ENCODE data around the gene JPH4.

The JPH4 gene

DNA sequence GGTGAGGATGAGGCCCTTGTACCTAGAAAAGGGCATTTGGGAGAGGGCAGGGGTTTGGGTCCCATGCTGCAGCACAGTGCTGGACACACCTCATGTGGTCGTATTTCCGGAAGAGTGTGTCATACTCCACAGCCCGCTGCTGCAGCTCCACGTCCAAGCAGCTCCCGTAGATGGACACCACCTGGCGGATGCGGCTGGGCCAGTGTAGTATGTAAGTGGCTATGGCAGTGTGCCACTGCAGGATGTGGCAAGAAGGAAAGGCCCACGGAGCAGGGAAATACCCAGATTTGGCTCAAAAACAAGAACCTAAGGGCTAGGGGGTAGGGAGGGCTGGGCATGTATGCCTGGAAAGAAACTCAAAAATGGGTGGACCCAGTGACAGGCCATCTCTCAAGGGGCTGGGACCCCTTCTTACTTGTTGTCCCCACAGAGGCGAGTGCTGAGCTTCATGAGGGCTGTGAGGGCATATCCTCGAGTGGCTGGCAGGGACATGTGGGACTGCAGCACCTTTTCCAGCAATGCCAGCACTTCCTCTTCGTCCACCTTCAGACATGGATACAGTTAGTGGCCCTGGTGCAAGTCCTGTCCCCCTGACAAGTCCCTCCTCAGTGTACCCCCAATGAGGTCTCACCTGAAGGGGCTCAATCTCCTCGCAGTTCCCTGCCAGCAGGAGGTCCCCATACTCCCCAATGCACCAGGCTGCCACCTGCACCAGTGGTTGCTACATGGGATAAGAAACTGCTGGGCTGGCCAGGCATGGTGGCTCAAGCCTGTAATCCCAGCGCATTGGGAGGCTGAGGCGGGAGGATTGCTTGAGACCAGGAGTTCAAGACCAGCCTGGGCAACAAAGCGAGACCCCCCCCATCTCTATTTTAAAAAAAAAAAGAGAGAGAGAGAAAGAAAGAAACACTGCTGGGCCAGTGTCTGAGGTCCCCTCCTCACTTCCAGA is 16.4 kb downstream of the JPH4 start:
- FAIRE-seq: no peak

GRCh38 chr14:23561259-23561658 is 17.3 kb downstream of the JPH4 start:
- no peak for FAIRE-seq

DNA sequence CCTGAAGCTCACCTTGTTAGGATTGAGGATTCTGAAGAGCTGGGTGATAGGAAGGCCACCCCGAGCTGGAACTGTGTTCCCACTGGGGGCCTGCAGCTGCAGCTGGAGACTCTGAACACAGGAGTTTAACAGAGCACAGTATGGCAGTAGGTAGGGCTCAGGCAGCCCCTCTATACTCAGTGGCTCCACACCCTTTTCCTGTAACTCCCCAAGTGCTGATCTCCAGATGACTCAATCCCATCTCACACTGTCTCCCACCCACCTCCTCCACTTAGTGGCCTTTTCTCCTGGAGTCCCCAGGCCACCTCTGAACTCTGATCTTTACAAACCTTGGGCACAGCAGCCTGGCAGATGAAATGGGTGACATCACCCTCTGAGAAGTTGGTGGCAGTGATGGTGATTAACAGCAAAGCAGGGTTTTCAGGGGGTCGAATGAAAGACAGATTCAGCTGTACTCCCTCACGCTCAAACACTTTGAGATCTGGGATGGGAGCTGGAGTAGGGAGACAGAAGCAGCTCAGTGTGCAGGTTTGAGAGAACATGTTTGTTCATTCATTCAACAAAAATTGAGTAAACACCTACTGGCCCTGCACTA is 18.6 kb downstream of the JPH4 start:
- no peak for FAIRE-seq

DNA sequence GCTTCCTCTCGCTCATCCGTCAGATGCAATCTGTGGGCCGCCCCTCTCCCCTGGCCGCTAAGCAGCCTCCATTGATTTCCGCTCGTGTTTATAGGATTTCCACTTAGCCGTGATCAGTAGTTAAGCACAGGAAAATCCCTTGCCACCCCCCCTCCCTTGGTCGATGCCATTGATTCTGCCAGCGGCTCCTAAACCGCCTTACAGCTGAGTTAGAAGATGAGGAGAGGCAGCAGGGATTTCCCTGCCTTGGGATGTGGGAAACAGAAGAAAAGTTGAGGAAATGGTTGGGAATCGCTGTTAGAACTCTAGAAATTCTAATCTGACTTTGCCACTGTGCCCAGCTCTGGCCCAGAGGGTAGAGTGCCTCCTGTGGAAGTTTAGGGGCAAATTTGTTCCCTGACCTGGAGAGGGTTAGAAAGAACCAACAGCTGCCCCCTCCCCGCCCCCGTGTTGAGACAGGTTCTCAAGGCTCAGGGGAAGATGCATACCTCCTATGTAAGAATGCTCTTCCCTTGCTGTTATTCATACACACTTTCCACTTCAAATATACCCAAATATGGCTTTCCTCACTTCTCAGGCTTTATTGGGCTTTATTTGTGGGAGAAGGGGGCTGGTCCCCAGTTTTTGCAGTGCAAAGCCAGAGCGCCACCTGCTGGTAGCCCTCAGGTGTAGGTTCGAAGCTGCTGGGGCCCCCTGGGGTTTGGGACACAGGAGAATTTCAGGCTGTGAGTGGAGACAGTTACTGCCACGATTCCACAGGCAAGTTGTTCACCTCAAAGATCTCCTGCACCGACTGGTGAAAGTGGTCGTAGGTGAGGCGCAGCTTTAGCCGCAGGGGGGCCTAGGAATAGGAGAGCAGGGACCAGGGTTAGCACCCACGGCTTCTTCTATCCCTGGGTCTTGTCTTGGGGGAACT is 19.3 kb downstream of the JPH4 start:
- FAIRE-seq: no peak

DNA sequence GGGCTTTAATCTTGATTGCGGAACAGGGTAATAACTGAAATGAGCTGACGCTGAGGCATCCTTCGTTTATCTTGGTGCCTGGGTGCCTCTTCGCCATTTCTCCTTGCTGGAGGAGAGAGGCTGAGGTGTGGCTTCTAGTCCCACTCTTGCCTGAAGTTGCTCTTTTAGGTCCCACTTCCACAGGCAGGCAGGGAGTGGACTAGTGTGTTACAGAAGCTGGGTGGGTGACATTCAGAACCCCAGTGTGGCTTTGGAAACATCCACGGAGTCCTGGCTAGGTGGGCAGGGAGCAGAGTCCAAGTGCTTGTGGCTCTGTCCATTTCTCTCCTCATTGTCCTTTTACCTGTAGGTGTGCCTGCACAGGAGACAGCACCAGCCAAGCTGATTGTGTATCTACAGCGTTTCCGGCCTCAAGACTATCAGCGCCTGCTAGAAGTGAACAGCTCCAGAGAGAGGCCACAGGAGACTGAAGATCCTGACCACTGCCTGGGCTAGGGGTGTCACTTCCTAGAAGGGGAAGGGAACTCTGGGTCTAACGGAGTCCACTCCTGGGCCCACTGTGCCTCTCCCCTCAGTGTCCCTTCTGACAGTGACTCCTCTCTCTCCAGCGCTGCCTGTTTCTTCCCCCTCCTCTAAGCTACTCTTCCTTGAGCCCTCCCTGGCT is 20.1 kb downstream of the JPH4 start:
- FAIRE-seq: no peak

GRCh38 chr14:23557946-23558345 is 20.6 kb downstream of the JPH4 start:
- FAIRE-seq: no peak

DNA sequence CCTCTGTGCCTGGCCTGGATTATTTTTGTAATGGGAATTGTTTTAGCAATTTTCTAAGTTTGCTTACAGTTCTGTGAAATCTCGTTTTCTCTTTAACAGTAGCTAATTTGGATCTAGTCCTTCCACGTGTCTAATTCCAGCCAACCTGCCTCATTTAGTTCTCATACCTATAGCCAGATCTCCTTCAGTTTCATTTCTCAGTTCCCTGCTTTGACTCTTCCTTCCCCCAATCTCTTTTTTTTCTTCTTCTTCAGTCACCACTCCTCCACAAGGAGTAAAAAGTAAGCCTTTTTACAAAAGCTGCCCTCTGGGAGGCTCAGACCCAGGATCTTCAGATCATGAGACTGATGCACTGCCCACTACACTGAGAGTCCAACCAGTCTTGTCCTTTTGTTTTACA is 21.1 kb downstream of the JPH4 start:
- FAIRE-seq: no peak

GRCh38 chr14:23556700-23557440 is 21.7 kb downstream of the JPH4 start:
- no peak for FAIRE-seq

DNA sequence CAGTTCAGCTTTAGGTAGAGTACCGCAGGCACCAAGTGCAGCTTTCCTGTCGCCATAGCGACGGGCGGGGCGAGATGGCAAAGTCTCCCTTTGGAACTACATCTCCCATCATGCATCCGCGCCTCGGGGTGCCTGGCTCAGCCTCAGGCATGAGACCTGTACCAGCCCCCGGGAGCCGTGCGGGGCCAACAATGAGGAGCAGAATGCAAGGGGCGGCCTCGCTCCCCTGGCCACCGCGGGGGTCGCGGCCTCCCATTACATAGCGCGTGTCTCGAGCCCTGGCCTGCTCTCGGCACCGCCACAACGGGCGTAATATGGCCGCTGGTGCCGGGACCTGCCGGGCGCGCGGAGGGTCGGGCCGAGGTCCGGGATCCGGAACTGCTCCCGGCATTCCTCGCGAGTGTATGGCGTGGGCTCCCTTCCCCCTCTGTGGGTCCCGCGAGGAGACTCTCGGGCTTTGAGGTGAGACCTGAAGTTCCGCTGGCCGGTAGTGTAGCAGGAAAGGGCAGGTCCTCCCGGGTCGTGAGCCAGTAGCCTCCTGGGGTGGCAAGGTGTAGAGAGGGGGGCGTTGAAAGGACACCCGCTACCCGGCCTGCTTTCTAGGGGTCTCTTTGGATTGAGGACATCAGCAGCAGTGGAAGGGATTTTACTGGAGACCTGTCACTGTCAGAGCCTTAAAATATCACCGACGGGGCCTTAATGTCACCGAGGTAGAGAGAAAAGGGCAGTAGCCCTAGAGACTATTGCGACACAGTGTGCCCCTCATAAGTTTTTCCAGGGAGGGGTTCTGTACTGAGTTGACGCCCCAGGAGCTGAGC is 22.5 kb downstream of the JPH4 start, which contains the start of gene THTPA:
TSS of gene THTPA (plus strand) at position 390 of the 818 bp plus-strand sequence. CDS start 487 bp downstream, outside the sequence.
- FAIRE-seq: no peak

DNA sequence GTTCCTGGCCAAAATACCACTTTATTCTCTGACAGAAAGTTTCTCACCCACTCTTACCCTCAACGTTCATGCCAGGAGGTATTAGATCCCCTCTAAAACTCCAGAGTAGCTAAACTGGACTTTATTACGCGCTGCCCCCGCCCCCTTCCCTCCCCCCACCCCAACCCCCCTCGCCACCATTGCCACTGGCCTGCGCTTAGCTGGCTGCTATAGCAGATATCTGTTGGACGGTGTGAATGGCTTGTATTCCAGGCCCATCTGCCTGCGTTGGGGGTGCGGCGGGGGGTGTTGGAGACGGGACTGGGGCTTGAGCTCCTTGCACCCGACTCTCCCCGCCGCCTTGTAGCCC is 23.1 kb downstream of the JPH4 start:
- no peak for FAIRE-seq

GRCh38 chr14:23551266-23552028 is 27.1 kb downstream of the JPH4 start, which contains the start of gene ZFHX2:
Gene ZFHX2, minus strand, starts transcription at chr14:23551765. Its CDS starts 16,440 bp downstream, at chr14:23535325.
- FAIRE-seq: no peak

GRCh38 chr14:23550812-23551265 is 27.8 kb downstream of the JPH4 start:
- FAIRE-seq: no peak

- FAIRE-seq: no peak
Measured at GRCh38 chr14:23550131-23550811, 28.3 kb downstream of the JPH4 start.

- no peak for FAIRE-seq
Measured at GRCh38 chr14:23548351-23549318, 30.0 kb downstream of the JPH4 start.

DNA sequence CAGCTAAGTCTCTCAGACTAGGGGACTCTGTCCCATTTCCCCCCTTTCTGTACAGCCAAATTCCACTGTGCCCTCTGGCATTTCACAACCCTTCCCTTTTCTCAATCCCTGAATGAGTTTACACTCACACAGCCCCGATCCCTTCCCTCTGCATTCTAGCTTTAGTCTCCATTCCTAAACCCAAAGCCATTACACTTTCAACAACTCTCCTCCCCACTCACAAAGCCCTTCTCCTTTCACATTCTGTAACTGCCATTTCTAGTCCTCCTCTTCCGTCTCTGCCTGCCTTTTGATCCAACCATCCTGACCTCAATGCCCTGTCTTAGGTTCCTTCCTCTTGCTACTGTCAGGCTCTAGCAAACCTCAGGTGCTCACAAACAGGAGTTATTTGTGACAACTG is 30.7 kb downstream of the JPH4 start:
- no peak for FAIRE-seq

- no peak for FAIRE-seq
Measured at GRCh38 chr14:23546450-23547035, 32.0 kb downstream of the JPH4 start.

DNA sequence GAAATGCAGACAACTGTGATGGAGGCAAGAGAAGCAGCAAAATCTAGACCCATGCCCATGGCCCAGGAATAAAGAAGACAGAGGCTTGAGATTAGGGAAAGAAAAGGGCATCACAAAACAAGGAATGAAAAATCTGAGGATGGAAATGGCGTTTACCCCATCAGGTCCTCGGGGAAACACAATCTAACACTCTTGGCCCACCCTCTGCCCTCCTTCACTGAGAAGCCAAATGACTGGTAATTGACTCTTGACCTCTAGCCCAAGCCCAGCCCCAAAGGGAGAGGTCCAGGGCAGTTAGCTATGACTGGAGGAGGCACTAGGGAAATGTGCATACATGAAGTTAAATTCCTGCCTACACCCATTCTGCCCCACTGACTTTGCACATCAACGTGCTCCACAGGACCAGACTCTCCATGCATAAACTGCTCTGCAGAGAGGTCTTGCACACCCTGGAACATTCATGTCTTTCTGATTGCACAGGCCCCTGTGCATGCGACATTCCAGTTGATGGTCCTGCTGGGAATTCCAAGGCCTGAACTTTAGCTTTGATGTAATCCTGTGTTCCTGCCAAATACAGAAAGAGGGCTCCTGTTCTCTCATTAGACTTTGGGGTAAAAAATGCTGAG is 32.7 kb downstream of the JPH4 start:
- FAIRE-seq: no peak

Measured in A204.1 (cell line).